Measurements from ENCODE around the gene RNASET2.

DNA sequence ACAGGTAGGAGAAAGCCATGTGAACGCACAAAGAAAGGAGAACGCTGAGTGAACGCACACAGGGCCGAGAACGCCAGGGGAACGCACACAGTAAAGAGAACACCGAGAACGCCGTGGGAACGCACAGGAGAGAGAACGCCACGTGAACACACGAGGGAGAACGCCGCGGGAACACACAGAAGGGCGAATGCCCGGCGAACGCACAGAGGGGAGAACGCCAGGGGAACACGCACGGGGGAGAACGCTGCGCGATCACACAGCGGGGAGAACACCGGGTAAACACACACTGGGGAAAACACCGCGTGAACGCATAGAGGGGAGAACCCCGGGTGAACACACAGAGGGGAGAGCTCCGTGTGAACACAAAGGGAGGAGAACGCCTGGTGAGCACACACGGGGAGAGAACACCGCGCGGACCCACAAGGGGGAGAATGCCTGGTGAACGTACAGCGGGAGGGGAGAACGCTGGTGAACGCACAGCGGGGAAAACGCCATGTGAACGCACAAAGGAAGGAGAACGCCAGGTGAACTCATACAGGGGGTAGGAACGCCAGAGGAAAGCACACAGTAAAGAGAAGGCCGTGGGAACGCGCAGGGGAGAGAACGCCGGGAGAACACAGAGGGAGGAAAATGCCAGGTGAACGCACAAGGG is 55.3 kb downstream of the RNASET2 start:
- TF ChIP-seq, protein P1, sequence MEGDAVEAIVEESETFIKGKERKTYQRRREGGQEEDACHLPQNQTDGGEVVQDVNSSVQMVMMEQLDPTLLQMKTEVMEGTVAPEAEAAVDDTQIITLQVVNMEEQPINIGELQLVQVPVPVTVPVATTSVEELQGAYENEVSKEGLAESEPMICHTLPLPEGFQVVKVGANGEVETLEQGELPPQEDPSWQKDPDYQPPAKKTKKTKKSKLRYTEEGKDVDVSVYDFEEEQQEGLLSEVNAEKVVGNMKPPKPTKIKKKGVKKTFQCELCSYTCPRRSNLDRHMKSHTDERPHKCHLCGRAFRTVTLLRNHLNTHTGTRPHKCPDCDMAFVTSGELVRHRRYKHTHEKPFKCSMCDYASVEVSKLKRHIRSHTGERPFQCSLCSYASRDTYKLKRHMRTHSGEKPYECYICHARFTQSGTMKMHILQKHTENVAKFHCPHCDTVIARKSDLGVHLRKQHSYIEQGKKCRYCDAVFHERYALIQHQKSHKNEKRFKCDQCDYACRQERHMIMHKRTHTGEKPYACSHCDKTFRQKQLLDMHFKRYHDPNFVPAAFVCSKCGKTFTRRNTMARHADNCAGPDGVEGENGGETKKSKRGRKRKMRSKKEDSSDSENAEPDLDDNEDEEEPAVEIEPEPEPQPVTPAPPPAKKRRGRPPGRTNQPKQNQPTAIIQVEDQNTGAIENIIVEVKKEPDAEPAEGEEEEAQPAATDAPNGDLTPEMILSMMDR (conservative IDR thresholded peaks at IDR 0.05 in 1 of 2, IDR thresholded peaks at IDR 0.05 in 1 of 2; ENCODE audit: low read depth in 1 of 2, low read length in 2 of 2) = no peak
- TF ChIP-seq EZH2 (IDR thresholded peaks at IDR 0.05; ENCODE audit: low read length, missing control alignments) = no peak
